HG03565 (cell line): ENCODE data around the gene KLF4.
"Not testable (repeated sequence)": the region's sequence is repeated elsewhere in the genome, so short reads cannot be mapped to it uniquely, and the experiment has no call there.

Experiments
- ATAC-seq: cut with Tn5 transposase; IDR thresholded peaks from one replicate; pipeline ENCODE4 v1.9.1; 2021; ENCODE audit warnings: mild to moderate bottlenecking, moderate library complexity; ENCODE audit not compliant: unreplicated experiment

The KLF4 gene

DNA sequence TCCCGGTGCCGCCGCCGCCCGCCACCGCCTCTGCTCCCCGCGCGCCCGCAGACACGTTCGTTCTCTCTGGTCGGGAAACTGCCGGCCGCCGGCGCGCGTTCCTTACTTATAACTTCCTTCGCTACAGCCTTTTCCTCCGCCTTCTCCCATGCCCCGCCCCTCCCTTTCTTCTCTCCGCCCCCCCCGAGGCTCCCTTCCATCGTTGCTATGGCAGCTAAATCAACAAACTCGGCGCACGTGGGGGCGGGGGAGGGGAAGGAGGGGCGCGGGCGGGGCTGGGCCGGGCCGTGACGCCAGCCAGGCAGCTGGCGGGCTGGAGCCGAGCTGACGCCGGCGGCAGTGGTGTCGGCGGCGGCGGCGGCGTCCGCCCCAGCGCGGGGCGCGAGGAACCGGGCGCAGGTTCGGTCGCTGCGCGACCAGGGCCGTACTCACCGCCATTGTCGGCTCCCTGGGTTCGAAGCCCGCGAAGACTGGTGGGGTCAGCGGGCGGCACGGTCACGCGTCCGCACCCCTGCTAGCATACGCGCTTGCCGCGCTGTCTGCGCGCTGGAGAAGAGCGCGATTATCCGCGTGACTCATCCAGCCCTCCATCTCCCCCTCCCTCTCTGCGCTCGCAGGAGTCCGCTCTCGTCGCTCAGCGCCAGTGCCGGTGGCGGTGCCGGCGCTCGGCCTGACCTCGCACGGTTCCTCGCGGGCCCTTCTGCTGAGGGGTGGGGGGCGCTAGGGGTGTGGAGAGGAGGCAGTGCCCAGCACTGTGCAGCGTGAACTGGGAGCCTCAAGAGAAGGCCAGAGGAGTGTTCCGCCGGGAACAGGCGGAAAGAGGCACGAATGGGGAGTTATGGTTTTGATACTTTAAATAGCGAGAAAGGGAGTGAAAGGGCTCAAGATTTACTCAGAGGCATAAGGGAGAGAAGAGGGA is at the start of gene KLF4:
Gene KLF4, minus strand, starts transcription at position 83 of the 919 bp plus-strand sequence. CDS start 597 bp downstream, outside the sequence.
- ATAC-seq = peak; percentile 45

DNA sequence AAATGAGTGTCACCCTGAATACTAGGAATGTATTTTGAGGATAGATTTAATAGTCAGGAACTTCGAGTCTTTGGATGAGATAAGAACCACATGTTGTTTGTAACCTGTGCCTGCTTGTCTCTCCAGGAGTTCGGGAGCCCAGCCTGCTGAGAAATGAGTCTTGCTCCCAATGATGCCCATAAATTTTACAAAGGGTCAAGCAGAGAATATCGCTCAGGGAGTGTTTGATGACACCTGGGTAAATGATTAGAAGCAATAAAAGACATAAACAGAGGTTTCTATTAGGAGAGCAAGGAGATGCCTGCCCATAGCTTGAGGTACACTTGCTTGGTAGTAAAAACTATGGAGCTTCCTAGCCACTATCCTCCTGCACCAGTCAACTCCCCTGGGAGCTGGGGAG is 46.9 kb upstream of the KLF4 start:
- no peak for ATAC-seq

DNA sequence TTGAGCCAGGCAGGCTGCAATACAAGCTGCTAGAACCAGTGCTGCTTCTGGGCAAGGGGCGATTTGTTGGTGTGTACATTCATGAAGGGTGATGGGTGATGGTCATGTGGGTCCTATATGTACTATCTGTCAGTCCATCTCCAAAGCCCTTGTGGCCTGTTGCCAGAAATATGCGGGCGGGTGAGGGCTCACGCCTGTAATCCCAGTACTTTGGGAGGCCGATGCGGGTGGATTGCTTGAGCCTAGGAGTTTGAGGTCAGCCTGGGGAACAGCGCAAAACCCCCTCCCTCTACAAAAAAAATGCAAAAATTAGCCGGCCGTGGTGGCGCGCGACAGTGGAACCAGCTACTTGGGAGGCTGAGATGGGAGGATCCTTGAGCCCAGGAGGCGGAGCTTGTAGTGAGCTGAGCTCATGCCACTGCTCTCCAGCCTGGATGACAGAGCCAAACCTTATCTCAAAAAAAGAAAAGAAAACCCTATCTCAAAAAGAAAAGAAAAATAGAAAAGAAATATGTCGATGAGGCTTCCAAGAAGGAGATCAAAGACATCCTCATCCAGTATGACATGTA is 45.0 kb upstream of the KLF4 start:
- ATAC-seq = no peak

DNA sequence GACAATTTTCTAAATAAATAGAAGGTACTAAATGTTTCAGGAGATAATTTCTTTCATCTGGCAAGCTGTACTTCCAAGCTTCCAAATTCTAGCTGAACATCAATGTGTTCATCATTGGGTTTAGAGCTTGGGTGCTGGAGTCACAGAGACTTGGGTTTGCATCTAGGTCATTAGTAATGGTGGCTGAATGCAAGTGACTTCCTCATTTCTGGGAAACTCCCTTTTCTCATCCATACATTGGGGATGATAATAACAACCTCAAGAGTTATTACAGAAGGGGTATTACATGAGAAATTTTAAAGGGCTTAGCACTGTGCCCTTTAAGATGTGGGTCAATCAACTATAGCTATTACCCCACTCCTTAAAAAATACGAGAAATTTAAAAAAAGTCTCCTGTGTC is 41.1 kb upstream of the KLF4 start:
- no peak for ATAC-seq

DNA sequence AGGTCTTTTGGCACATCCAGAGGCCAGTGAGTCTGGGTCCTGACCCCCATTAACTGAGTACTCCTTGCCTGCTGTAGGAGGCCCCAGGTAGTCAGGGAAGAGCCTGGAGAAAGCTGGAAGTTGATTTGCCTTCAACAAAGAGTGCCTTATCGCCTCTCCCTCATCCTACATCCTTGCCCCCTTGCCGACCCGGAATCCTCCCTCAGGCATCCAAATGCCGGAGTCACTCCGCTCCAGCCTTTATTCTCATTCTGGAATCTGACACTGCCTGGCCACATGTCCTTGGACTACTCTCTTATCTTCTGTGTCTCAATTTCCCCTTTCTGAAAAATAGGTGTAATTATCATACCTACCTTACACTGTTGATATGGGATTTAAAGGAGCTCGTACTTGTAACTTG is 39.1 kb upstream of the KLF4 start:
- no peak for ATAC-seq

DNA sequence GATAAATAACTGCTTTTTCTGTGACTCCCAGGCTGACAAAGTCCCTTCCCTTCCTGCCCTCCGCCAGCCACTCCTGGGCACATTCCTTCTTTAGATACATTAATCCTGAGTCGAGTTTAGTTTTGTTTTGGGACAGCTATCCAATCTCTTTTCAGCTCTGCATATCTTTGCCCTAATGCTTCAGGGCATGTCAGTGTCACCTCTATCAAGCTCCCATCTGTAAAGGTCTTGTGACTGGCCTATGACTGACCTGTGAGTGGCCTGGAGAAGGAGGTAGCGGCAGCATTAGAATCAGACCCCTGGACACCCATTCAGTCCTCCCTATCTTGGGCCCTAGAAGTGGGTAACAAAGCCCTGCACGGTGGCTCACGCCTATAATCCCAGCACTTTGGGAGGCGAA is 34.0 kb upstream of the KLF4 start:
- no peak for ATAC-seq

DNA sequence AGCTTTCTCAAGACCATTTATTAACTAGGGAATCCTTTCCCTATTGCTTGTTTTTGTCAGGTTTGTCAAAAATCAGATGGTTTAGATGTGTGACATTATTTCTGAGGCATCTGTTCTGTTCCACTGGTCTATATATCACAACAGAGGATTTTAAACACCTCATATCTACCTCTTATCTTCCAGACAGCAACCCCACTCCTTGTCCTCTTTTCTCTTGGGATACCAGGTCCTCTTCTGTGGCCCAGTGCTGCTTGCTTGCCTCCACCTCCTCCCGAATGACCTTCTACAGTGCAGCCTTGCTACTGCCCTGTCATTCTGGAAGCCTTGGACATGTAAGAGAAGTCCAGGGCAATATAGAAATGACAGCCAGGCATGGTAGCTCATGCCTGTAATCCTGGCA is 30.6 kb upstream of the KLF4 start:
- no peak for ATAC-seq

DNA sequence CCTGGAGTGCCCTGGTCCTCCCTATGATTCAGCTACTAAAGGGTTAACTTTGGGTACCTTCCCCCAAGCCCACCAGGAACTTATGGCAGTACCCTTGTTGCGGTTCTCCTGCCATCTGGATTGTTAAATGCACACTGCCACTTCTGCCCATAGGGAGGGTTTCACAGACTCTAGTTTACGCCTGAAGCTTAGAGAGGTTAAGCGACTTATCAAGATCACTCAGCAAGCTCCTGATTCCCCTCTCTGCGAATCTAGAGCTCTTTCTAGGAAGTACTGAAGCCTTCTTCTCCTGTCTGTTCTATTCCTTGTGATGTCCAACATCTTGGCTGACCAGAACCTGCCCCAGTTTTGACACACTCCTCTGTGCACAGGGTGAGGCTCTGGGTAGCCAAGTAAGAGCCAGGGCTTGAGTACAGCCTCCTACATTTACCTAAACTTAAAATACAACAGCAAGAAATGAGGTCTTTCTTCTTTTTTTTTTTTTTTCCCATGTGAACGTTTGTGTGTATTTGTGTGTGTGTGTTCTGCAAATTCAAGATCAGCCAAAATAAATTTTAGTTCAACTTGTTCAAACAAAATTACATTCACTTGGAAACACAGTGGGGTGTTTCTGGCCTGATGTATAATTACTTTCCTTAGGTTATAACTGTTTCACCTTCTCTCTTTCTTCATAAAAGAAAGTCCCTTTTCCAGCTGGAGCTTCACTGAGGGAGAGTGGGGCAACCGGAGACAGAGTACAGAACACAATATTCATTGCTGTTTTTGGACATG is 28.7 kb upstream of the KLF4 start:
- ATAC-seq = no peak

DNA sequence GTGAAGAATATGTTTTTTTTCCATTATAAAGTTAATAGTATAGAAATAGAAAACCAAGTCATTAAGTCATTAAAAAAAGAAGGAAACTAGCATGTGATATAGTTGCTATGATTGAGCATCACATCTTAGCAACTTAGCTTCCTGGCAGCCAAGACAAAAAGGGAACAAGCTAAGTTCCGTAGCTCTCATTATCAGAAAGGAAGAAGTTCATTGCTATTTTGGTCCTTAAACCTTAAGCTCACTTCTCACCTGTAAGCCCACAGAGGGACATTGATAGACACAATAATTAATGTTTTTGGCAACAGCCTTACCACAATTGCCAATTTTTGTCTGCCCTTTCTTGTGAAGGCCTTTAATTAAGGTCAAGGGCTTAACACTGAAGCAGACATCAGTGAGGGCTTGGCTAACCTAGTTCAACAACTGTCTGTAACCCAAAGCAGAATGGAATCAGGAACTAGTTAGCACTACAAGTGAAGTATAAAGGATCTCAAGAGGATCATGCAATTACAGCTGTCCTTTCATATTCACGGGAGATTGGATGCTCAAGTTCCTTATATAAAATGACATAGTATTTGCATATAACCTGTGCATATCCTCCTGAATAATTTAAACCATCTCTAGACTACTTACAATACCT is 24.0 kb upstream of the KLF4 start:
- ATAC-seq = no peak

DNA sequence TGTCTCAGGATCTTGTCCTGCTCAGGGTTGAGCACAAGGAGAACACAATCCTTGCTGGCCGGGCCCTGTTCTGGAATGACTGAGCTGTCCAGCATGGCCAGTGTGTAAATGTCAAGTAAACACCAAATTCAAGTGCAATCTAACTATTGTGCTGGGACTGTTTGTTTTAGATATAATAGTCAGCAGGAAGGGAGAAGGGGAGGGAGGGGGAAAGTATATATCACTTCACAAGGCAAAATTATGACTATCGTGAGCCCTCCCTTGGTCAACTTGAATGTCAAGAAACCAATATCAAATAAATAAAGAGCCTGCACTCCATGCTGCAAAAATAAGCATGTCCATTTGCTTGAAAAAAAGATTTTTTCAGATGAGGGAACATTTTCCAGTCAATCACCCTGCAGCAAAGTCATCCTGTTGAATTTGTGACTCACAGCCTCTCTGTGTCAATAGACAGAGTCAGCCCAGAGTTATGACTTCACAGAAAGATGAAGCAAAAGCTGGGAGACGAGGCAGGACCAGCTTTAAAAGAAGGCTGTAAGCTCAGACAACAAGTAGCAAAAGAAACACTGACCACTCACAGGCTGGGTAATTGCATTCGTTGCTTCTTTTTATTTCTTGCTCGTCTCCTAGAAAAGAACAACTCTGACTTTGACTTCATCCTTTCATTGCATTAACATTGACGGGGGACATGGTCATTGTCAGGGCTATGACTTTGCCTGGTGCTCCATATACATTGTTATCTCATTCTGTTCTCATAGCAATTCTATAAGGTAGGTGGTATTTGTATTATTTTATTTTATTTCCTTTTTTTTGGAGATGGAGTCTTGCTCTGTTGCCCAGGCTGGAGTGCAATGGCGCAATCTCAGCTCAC is 15.3 kb upstream of the KLF4 start:
- no peak for ATAC-seq

DNA sequence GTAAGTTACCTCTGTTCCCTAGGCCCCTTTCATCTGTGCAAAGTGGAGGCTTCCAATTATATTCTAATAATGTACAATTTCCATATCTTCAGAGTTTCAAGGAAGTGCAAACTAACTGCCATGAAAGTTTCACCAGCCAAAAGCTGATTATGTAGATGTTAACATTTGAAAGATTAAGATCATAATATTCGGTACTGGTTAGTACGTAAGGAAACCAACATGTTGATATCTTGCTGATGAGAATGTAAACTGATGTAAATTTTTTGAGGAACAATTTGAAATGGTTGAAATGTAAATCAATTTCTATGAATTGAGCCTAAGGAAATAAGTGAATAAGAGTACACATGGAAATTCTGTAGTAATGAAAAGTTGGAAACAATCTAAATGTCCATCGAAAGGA is 12.9 kb upstream of the KLF4 start:
- no peak for ATAC-seq

DNA sequence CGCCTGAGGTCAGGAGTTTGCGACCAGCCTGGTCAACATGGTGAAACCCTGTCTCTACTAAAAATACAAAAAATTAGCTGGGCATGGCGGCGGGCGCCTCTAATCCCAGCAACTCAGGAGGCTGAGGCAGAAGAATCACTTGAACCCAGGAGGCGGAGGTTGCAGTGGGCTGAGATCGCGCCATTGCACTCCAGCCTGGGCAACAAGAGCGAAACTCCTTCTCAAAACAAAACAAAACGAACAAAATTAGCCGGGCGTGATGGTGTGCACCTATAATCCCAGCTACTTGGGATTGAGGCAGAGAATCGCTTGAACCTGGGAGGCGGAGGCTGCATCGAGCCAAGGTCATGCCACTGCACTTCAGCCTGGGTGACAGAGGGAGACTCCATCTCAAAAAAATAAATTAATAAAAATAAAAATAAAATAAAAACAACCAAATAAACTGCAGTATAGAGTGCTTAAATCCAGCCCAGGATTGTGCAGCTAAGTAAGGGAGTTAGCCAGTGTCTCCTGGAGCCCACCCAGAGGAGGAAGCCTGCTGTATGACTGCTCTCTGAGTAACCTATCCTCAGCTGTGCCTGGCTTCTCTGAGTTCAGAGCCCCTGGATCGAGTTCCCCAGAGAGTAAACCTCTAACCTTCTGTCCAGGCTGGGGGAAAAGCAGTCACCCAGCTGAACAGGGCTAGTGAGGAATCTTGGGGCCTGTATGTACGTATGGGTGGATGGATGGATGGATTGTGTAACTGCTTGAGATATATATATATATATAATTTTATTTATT is 11.0 kb upstream of the KLF4 start:
- ATAC-seq = not testable (repeated sequence)

DNA sequence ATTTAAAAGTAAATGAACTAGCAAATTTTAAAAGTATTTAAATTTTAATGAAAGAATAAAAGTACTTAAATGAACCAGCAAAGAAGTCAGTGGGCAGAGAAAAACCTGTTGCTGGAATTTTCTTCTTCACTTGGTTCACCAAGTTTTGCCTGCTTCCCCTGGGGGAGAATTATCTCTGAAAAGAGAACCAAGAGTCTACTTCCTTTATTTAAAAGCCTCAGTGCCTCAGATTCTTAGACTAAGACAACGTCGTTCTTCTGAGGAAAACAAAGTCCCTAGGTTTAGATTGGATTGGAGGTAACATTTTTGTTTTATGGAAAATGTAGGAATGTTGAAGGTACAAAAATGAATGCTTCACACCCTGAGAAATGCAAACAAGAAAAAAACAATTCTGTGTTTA is 7.4 kb upstream of the KLF4 start:
- no peak for ATAC-seq

DNA sequence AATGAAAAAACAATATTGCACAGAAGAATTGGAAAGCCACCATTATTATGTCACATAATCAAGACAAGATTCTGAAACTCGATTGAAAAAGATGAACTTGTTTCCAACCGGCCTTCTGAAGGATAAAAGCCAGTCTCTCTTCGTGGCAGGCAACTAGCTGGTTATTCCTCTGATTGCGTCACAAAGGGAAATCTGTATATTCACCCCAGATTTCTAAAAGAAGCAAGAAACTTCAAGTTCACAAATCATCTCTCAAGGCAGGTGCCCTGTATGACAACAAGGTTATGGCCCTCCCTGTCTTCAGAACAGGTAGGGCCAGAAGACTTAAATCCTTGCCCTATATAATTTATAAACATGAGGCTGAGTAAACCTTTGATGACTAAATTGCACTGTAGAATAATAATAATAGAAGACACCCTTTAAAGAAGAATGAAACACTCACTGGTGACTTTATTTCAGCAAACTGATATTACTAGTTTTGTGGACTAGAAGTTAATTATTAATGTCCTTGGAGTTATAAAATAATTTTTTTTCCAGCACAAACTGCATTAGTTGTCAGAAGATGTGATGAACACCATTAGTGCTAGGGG is 2.9 kb upstream of the KLF4 start:
- ATAC-seq = no peak

DNA sequence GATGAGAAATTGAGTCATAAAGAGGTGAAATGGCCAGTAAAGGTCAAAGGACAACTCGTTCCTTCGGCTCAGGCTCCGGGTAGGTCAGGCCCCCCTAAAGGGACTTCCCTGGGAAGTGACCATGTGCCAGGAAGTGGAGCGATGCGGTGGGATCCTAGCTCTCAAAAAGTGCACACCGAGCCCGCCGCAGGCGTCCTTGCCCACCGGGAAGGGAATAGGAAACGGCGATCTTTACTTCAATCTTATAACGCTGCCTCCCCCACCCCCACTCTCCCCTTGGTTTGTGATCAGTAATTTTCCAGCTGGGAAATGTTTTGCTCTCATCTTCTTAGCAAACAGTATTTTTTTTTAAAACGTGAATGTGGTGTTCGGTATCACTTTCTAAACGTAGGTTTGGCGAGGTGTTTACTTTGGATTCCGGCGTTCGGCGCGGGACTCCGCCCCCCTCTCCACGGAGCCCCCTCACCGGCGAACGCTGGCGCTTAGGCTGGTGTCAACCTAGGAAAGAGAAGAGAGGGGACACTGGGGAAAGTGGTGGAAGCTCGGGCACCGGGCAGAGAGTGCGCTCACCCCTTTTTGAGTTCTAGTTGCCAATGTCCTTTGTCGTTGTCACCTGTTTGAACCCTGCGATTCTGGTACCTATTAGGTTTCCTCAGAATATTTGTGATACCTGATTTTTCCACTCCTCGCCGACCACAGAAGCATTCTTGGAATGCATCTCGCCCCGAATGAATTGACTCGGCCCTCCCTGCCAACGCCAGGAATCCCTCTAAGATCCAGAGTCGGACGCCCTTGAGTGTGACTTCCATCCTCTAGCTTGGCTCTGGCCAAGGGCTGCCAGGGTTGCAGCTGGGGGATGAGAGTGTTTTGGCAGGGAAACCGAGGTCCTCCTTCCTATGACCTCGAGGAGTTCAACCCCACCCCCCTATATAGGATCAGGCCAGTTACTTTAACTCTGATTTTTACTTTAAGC is 1.8 kb upstream of the KLF4 start:
- no peak for ATAC-seq

DNA sequence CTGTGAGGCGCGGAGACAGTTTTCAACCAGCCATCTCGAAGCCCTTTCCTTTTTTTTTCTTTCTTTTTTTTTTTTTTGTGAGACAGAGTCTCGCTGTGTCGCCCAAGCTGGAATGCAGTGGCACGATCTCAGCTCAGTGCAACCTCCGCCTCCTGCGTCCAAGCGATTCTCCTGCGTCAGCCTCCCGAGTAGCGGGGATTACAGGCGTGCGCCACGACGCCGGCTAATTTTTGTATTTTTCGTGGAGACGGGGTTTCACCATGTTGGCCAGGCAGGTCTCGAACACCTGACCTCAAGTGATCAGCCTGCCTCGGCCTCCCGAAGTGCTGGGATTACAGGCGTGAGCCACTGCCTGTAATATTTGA is 1.0 kb upstream of the KLF4 start:
- ATAC-seq = not testable (repeated sequence)

DNA sequence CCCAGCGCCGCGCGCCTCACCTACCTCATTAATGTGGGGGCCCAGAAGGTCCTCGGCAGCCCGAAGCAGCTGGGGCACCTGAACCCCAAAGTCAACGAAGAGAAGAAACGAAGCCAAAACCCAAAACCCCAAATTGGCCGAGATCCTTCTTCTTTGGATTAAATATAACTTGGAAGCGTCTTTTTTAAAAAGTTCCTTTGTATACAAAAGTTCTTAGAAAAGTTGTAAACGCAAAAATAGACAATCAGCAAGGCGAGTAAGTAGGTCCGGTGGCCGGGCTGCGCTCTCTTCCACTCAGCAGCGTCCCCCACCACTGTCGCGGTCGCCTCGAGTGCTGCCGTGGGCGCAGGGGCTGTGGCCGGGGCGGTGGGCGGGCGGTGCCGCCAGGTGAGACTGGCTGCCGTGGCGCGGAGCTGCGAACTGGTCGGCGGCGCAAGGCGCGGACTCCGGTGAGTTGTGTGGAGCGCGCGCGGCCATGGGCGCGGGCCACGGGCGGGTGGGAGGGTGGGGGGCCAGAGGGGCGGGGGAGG is 360 bp downstream of the KLF4 start:
- ATAC-seq = peak; percentile 13
